GM23338 (cell line): Measurements from ENCODE around the gene FAM219A.

ENCODE experiments used
- CREB1 ChIP-seq: fragments of 250-450 bp; sonication (Bioruptor Pico); IDR thresholded peaks from 2 replicates; pipeline ENCODE4 v1.5.0; 2020; ENCODE audit warnings: low read depth, mild to moderate bottlenecking, moderate library complexity
- EZH2phosphoT487 ChIP-seq: fragments of 200-600 bp; sonication (generic); IDR thresholded peaks from one replicate; pipeline ENCODE4 v1.8.1; 2018; ENCODE audit warnings: antibody characterized with exemption; ENCODE audit not compliant: unreplicated experiment
- POLR2AphosphoS5 ChIP-seq: IDR thresholded peaks from 2 replicates; pipeline ENCODE4 v1.6.1; 2016; ENCODE audit warnings: antibody characterized with exemption, low read depth
- TF ChIP-seq, protein P1 (sequence below), 2 experiments: fragments of 200-600 bp in 1 of 2; sonication (generic) in 1 of 2; conservative IDR thresholded peaks; 2 replicates each; pipeline versions ENCODE4 v1.5.1 to v1.6.1; 2016 to 2017; ENCODE audit warnings: antibody characterized with exemption in 2 of 2, low read depth in 2 of 2, mild to moderate bottlenecking in 2 of 2, moderate library complexity in 1 of 2
- TF ChIP-seq, protein P2 (sequence below): IDR thresholded peaks from one replicate; pipeline ENCODE4 v1.6.1; 2018; ENCODE audit warnings: antibody characterized with exemption; ENCODE audit not compliant: unreplicated experiment
- TF ChIP-seq, protein P3 (sequence below): fragments of 250-450 bp; sonication (Bioruptor Pico); IDR thresholded peaks from 2 replicates; pipeline ENCODE4 v1.5.0; 2020; ENCODE audit warnings: mild to moderate bottlenecking, moderate library complexity

DNA sequence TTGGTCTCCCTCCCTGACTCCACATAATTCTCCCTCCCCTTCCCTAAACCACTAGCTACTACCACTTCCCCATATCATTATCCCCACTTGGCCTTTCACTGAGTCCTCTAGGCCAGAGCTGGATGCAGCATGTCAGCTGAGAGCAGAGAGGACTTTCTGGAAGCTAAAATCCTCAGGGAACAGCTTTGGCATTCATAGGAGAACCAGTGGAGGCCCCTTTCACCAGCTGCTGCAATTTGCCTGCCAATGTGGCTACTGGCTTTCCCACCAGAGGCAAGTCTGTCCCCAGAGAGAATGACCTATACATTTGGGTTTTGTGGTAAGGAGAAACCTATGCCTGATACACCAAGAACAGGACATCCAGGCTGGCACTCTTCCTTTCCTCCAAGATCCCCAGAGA is 14.4 kb downstream of the FAM219A start:
- TF ChIP-seq, protein P1, sequence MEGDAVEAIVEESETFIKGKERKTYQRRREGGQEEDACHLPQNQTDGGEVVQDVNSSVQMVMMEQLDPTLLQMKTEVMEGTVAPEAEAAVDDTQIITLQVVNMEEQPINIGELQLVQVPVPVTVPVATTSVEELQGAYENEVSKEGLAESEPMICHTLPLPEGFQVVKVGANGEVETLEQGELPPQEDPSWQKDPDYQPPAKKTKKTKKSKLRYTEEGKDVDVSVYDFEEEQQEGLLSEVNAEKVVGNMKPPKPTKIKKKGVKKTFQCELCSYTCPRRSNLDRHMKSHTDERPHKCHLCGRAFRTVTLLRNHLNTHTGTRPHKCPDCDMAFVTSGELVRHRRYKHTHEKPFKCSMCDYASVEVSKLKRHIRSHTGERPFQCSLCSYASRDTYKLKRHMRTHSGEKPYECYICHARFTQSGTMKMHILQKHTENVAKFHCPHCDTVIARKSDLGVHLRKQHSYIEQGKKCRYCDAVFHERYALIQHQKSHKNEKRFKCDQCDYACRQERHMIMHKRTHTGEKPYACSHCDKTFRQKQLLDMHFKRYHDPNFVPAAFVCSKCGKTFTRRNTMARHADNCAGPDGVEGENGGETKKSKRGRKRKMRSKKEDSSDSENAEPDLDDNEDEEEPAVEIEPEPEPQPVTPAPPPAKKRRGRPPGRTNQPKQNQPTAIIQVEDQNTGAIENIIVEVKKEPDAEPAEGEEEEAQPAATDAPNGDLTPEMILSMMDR (conservative IDR thresholded peaks at IDR 0.05; ENCODE audit: low read depth in 2 of 2), result no peak
- no peak for TF ChIP-seq CREB1 (CRISPR knock-in tag)
- TF ChIP-seq POLR2AphosphoS5, result no peak
- TF ChIP-seq EZH2phosphoT487, result no peak
- TF ChIP-seq, protein P2, sequence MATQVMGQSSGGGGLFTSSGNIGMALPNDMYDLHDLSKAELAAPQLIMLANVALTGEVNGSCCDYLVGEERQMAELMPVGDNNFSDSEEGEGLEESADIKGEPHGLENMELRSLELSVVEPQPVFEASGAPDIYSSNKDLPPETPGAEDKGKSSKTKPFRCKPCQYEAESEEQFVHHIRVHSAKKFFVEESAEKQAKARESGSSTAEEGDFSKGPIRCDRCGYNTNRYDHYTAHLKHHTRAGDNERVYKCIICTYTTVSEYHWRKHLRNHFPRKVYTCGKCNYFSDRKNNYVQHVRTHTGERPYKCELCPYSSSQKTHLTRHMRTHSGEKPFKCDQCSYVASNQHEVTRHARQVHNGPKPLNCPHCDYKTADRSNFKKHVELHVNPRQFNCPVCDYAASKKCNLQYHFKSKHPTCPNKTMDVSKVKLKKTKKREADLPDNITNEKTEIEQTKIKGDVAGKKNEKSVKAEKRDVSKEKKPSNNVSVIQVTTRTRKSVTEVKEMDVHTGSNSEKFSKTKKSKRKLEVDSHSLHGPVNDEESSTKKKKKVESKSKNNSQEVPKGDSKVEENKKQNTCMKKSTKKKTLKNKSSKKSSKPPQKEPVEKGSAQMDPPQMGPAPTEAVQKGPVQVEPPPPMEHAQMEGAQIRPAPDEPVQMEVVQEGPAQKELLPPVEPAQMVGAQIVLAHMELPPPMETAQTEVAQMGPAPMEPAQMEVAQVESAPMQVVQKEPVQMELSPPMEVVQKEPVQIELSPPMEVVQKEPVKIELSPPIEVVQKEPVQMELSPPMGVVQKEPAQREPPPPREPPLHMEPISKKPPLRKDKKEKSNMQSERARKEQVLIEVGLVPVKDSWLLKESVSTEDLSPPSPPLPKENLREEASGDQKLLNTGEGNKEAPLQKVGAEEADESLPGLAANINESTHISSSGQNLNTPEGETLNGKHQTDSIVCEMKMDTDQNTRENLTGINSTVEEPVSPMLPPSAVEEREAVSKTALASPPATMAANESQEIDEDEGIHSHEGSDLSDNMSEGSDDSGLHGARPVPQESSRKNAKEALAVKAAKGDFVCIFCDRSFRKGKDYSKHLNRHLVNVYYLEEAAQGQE, result no peak
- TF ChIP-seq, protein P3, sequence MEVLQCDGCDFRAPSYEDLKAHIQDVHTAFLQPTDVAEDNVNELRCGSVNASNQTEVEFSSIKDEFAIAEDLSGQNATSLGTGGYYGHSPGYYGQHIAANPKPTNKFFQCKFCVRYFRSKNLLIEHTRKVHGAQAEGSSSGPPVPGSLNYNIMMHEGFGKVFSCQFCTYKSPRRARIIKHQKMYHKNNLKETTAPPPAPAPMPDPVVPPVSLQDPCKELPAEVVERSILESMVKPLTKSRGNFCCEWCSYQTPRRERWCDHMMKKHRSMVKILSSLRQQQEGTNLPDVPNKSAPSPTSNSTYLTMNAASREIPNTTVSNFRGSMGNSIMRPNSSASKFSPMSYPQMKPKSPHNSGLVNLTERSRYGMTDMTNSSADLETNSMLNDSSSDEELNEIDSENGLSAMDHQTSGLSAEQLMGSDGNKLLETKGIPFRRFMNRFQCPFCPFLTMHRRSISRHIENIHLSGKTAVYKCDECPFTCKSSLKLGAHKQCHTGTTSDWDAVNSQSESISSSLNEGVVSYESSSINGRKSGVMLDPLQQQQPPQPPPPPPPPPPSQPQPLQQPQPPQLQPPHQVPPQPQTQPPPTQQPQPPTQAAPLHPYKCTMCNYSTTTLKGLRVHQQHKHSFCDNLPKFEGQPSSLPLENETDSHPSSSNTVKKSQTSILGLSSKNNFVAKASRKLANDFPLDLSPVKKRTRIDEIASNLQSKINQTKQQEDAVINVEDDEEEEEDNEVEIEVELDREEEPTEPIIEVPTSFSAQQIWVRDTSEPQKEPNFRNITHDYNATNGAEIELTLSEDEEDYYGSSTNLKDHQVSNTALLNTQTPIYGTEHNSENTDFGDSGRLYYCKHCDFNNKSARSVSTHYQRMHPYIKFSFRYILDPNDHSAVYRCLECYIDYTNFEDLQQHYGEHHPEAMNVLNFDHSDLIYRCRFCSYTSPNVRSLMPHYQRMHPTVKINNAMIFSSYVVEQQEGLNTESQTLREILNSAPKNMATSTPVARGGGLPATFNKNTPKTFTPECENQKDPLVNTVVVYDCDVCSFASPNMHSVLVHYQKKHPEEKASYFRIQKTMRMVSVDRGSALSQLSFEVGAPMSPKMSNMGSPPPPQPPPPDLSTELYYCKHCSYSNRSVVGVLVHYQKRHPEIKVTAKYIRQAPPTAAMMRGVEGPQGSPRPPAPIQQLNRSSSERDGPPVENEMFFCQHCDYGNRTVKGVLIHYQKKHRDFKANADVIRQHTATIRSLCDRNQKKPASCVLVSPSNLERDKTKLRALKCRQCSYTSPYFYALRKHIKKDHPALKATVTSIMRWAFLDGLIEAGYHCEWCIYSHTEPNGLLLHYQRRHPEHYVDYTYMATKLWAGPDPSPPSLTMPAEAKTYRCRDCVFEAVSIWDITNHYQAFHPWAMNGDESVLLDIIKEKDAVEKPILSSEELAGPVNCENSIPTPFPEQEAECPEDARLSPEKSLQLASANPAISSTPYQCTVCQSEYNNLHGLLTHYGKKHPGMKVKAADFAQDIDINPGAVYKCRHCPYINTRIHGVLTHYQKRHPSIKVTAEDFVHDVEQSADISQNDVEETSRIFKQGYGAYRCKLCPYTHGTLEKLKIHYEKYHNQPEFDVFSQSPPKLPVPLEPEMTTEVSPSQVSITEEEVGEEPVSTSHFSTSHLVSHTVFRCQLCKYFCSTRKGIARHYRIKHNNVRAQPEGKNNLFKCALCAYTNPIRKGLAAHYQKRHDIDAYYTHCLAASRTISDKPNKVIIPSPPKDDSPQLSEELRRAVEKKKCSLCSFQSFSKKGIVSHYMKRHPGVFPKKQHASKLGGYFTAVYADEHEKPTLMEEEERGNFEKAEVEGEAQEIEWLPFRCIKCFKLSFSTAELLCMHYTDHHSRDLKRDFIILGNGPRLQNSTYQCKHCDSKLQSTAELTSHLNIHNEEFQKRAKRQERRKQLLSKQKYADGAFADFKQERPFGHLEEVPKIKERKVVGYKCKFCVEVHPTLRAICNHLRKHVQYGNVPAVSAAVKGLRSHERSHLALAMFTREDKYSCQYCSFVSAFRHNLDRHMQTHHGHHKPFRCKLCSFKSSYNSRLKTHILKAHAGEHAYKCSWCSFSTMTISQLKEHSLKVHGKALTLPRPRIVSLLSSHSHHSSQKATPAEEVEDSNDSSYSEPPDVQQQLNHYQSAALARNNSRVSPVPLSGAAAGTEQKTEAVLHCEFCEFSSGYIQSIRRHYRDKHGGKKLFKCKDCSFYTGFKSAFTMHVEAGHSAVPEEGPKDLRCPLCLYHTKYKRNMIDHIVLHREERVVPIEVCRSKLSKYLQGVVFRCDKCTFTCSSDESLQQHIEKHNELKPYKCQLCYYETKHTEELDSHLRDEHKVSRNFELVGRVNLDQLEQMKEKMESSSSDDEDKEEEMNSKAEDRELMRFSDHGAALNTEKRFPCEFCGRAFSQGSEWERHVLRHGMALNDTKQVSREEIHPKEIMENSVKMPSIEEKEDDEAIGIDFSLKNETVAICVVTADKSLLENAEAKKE, result no peak
